GM18507 (cell line): Measurements from ENCODE around the gene TSEN34.
"Not testable (repeated sequence)": the region's sequence is repeated elsewhere in the genome, so short reads cannot be mapped to it uniquely, and the experiment has no call there.

Experiments
- DNase-seq: peaks from one replicate; pipeline ENCODE4 v3.0.0; 2011; ENCODE audit warnings: low read depth; ENCODE audit not compliant: insufficient read length; ENCODE audit errors: extremely low spot score
- FAIRE-seq: peaks from 2 replicates; lab custom pipeline; 2011; peaks lifted over from hg19 to GRCh38; lab: Jason Lieb, UNC

TSEN34 gene

GRCh38 chr19:54181894-54182293, 9.2 kb upstream of the TSEN34 start:
- not testable (repeated sequence) for FAIRE-seq, DNase-seq

- FAIRE-seq (no peak), DNase-seq (no peak)
These were observed 7.7 kb upstream of the TSEN34 start for GRCh38 chr19:54183431-54183830.

GRCh38 chr19:54186351-54186750, 4.8 kb upstream of the TSEN34 start:
- no peak for DNase-seq
- FAIRE-seq = no peak

- DNase-seq = no peak
These were observed 4.2 kb upstream of the TSEN34 start for GRCh38 chr19:54186934-54187381.

GRCh38 chr19:54188215-54188871, 2.8 kb upstream of the TSEN34 start:
- FAIRE-seq (no peak), DNase-seq (no peak)

More at GRCh38 chr19:54186934-54187381, 4.2 kb upstream of the TSEN34 start:
- no peak for FAIRE-seq

GRCh38 chr19:54189145-54189734, 1.9 kb upstream of the TSEN34 start, which contains the start of gene MBOAT7:
Gene MBOAT7 (minus strand): TSS chr19:54189580. CDS start chr19:54188508, 1,072 bp downstream.
- no peak for FAIRE-seq
- no peak for DNase-seq

GRCh38 chr19:54189735-54190502, 1.2 kb upstream of the TSEN34 start:
- FAIRE-seq (peak; percentile 100), DNase-seq (peak; percentile 87)

GRCh38 chr19:54190503-54191010, 551 bp upstream of the TSEN34 start:
- FAIRE-seq (no peak), DNase-seq (peak; percentile 60)

GRCh38 chr19:54191811-54192453, 824 bp downstream of the TSEN34 start:
- no peak for FAIRE-seq
- no peak for DNase-seq

GRCh38 chr19:54193011-54193410, 1.9 kb downstream of the TSEN34 start:
- FAIRE-seq (no peak), DNase-seq (no peak)

GRCh38 chr19:54194463-54194862, 3.4 kb downstream of the TSEN34 start:
- DNase-seq, FAIRE-seq: not testable (repeated sequence)

- no peak for DNase-seq
- FAIRE-seq = no peak
These were observed 5.4 kb downstream of the TSEN34 start for GRCh38 chr19:54196536-54196935.

- FAIRE-seq = no peak
- DNase-seq = no peak
These were observed 6.0 kb downstream of the TSEN34 start for GRCh38 chr19:54197121-54197520.

- FAIRE-seq = no peak
- DNase-seq = no peak
These were observed 8.3 kb downstream of the TSEN34 start for GRCh38 chr19:54199401-54199800.

GRCh38 chr19:54201172-54201701, 10.1 kb downstream of the TSEN34 start:
- FAIRE-seq = no peak
- no peak for DNase-seq

- peak; percentile 49 for FAIRE-seq
- no peak for DNase-seq
These were observed 10.9 kb downstream of the TSEN34 start for GRCh38 chr19:54201980-54202379.

- no peak for DNase-seq
- no peak for FAIRE-seq
These were observed 12.1 kb downstream of the TSEN34 start for GRCh38 chr19:54203151-54203611.

GRCh38 chr19:54204767-54205468, 13.8 kb downstream of the TSEN34 start:
- DNase-seq = no peak
- no peak for FAIRE-seq
